PFSK-1 (cell line): ENCODE data around the gene PXDN.

ENCODE experiments used
- POLR2AphosphoS5 ChIP-seq: IDR thresholded peaks from 2 replicates; pipeline ENCODE4 v1.6.1; 2012; ENCODE audit warnings: low read depth, mild to moderate bottlenecking, control low read depth, low read length, moderate library complexity
- REST ChIP-seq, 2 experiments: IDR thresholded peaks; 2 replicates each; pipeline versions ENCODE4 v1.6.1 to v1.8.0; 2011 to 2012; ENCODE audit warnings: low read depth in 2 of 2, low read length in 2 of 2, control low read depth in 1 of 2, inconsistent platforms in 1 of 2, mild to moderate bottlenecking in 1 of 2, moderate library complexity in 1 of 2; ENCODE audit not compliant: insufficient read depth in 1 of 2
- TAF1 ChIP-seq: IDR thresholded peaks from 2 replicates; pipeline ENCODE4 v1.6.1; 2012; ENCODE audit warnings: low read length, control low read depth, borderline replicate concordance; ENCODE audit not compliant: insufficient read depth

DNA sequence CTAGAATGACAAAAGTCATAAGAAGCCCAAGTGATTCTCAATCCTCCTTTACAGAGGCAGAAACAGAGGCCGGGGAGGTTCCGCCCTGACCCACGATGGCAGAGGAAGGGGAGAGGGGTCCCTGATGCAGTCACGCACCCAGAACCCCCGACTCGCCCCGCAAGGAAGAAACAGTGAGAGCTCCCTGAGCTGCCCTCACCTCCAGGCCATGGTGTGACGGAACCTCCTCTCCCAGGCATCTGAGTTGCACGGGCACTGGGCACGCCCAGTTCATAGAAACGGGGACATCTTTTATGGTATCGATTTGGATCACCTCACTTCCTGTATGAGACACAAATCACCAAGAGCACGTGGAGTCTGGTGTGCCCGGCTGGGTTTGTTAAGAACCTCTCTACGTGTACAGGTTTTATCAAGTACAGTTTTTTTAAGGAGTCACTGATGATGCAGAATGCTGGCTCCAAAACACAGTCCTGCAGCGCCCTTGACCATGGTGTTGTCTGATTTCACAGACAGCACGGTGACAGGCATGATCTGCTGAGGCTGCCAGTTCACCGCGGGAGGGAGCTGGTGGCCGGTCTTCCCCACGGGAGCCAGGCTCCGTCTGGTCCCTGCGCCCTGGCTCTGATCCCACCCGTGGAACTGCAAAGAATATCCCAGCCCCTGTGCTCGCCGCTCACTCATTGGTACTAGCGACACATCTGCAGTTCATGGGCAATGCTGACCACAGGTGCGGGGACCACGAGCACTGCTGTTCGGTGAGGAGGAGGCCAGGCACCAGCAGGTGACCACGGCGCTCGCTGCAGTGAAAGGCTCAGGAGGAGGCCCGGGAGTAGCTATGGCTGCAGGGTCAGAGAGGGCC lies 35.6 kb downstream of the PXDN start:
- TF ChIP-seq REST (IDR thresholded peaks at IDR 0.05; ENCODE audit: insufficient read depth in 1 of 2, low read depth in 2 of 2, low read length in 2 of 2): no peak
- TF ChIP-seq POLR2AphosphoS5: peak; percentile 21; the same call in 1 of the 2 replicates
- no peak for TF ChIP-seq TAF1
